Cardiac muscle cell (in vitro differentiated cells and primary cell): ENCODE results near the gene HTR4. TPM values are rescaled to one million over a fixed set of nuclear protein-coding genes. Genes with fewer than 3 reads are reported as not detected.

Experiments
- DNase-seq, 2 donors: peaks; one replicate each; pipeline versions ENCODE4 v3.0.0 to v3.0.0-alpha.2; 2010 to 2017; ENCODE audit warnings: low read depth in 1 of 2, low spot score in 1 of 2
- H3K27ac ChIP-seq: fragments of 200-600 bp; sonication (generic); 2 replicates; pipeline ENCODE4 v1.5.1; 2016
- H3K27me3 ChIP-seq: fragments of 200-600 bp; sonication (generic); 2 replicates; pipeline ENCODE4 v1.6.0; 2016; ENCODE audit warnings: control low read depth
- H3K36me3 ChIP-seq: fragments of 200-600 bp; sonication (generic); 2 replicates; pipeline ENCODE4 v1.5.1; 2016; ENCODE audit warnings: control low read depth
- H3K4me1 ChIP-seq: fragments of 200-600 bp; sonication (generic); 2 replicates; pipeline ENCODE4 v1.8.1; 2017; ENCODE audit warnings: low read depth, mild to moderate bottlenecking, mixed run types
- H3K4me3 ChIP-seq: fragments of 200-600 bp; sonication (generic); 2 replicates; pipeline ENCODE4 v1.5.1; 2016; ENCODE audit warnings: mild to moderate bottlenecking
- H3K9me3 ChIP-seq: fragments of 200-600 bp; sonication (generic); 2 replicates; pipeline ENCODE4 v1.5.1; 2017; ENCODE audit warnings: low read depth, mild to moderate bottlenecking, control low read depth
- CTCF ChIP-seq: IDR thresholded peaks from 2 replicates; pipeline ENCODE4 v1.5.1; 2012; ENCODE audit warnings: low read depth, mild to moderate bottlenecking, low read length
- polyA plus RNA-seq: library from polyadenylated mRNA; unstranded; fragments of >200 nt; fragmentation: Nextera tagmentation; extraction: Ambion mirVana; gene quantifications from 2 replicates; pipeline ENCODE4 v1.2.1, GENCODE V29; 2016
- total RNA-seq: library from RNA; depleted of rRNA; stranded (reverse); fragments of >200 nt; gene quantifications from 2 replicates; pipeline ENCODE4 v1.2.3, GENCODE V29; 2016

Gene HTR4
- total and polyA plus RNA-seq, 2 experiments from 2014 or later: 0.82 to 2.3 TPM

- H3K36me3 ChIP-seq: no peaks in the 10 kb centered on the region
- H3K4me1 ChIP-seq: no peaks in the 10 kb centered on the region
- DNase-seq: no peak
- H3K27me3 ChIP-seq: no peaks in the 10 kb centered on the region
- no peak overlapping the region for H3K4me3 ChIP-seq
- H3K27ac ChIP-seq: no peak overlapping the region
- H3K9me3 ChIP-seq: no peaks in the 10 kb centered on the region
- no peak for TF ChIP-seq CTCF
Observed at GRCh38 chr5:148499452-148499851, 154.9 kb downstream of the HTR4 start.

- TF ChIP-seq CTCF: no peak
- Histone ChIP-seq H3K27ac (no peak overlapping the region), H3K36me3 (no peaks in the 10 kb centered on the region), H3K9me3 (no peaks in the 10 kb centered on the region), H3K4me1 (no peaks in the 10 kb centered on the region), H3K27me3 (no peaks in the 10 kb centered on the region), H3K4me3 (no peak overlapping the region)
- DNase-seq: no peak
Observed at GRCh38 chr5:148497757-148498156, 156.6 kb downstream of the HTR4 start.

GRCh38 chr5:148492351-148492750, 162.0 kb downstream of the HTR4 start:
- no peak overlapping the region for H3K27ac ChIP-seq
- DNase-seq: no peak
- no peaks in the 10 kb centered on the region for H3K36me3 ChIP-seq
- H3K4me3 ChIP-seq: no peak overlapping the region
- no peaks in the 10 kb centered on the region for H3K4me1 ChIP-seq
- no peak for TF ChIP-seq CTCF
- no peaks in the 10 kb centered on the region for H3K27me3 ChIP-seq
- H3K9me3 ChIP-seq: no peaks in the 10 kb centered on the region

GRCh38 chr5:148491793-148492184, 162.5 kb downstream of the HTR4 start:
- no peak for DNase-seq
- Histone ChIP-seq H3K9me3 (no peaks in the 10 kb centered on the region), H3K4me1 (no peaks in the 10 kb centered on the region), H3K27me3 (no peaks in the 10 kb centered on the region), H3K4me3 (no peak overlapping the region), H3K36me3 (no peaks in the 10 kb centered on the region), H3K27ac (no peak overlapping the region)
- no peak for TF ChIP-seq CTCF

- no peaks in the 10 kb centered on the region for H3K27me3 ChIP-seq
- DNase-seq: peak in 1 of 2 donors; percentile 27
- no peak for TF ChIP-seq CTCF
- no peak overlapping the region for H3K27ac ChIP-seq
- no peaks in the 10 kb centered on the region for H3K9me3 ChIP-seq
- H3K4me3 ChIP-seq: no peak overlapping the region
- H3K36me3 ChIP-seq: no peaks in the 10 kb centered on the region
- H3K4me1 ChIP-seq: no peaks in the 10 kb centered on the region
Observed at GRCh38 chr5:148491015-148491792, 163.1 kb downstream of the HTR4 start.
